ENCODE measurements around the gene PEMT. TPM values are rescaled to one million over a fixed set of nuclear protein-coding genes. Genes with fewer than 3 reads are reported as not detected.
A peak's percentile ranks its signal among the peaks of the same experiment; 100 is the strongest.

Gene PEMT
- polyA plus RNA-seq, 1 donor: 24.2 TPM

- DNase-seq (ENCODE audit: low read depth): peak; percentile 39
These were observed 76.2 kb downstream of the PEMT start for GRCh38 chr17:17514993-17515933.

- DNase-seq (ENCODE audit: low read depth): no peak
These were observed 77.0 kb downstream of the PEMT start for GRCh38 chr17:17514361-17514992.

- no peak for DNase-seq (ENCODE audit: low read depth)
These were observed 77.9 kb downstream of the PEMT start for GRCh38 chr17:17513626-17514025.

GRCh38 chr17:17512866-17513265 lies 78.6 kb downstream of the PEMT start:
- no peak for DNase-seq (ENCODE audit: low read depth)

- no peak for DNase-seq (ENCODE audit: low read depth)
These were observed 79.3 kb downstream of the PEMT start for GRCh38 chr17:17511881-17512858.

GRCh38 chr17:17511293-17511741 lies 80.2 kb downstream of the PEMT start:
- DNase-seq (ENCODE audit: low read depth): no peak

- no peak for DNase-seq (ENCODE audit: low read depth)
These were observed 80.8 kb downstream of the PEMT start for GRCh38 chr17:17510456-17511292.

- no peak for DNase-seq (ENCODE audit: low read depth)
These were observed 81.7 kb downstream of the PEMT start for GRCh38 chr17:17509601-17510425.

GRCh38 chr17:17508646-17509591 lies 82.6 kb downstream of the PEMT start:
- no peak for DNase-seq (ENCODE audit: low read depth)

- no peak for DNase-seq (ENCODE audit: low read depth)
These were observed 83.4 kb downstream of the PEMT start for GRCh38 chr17:17508019-17508535.

- DNase-seq (ENCODE audit: low read depth): no peak
These were observed 84.0 kb downstream of the PEMT start for GRCh38 chr17:17507465-17508011.

GRCh38 chr17:17506893-17507464 lies 84.5 kb downstream of the PEMT start:
- DNase-seq (ENCODE audit: low read depth): no peak

GRCh38 chr17:17506181-17506741 lies 85.2 kb downstream of the PEMT start:
- no peak for DNase-seq (ENCODE audit: low read depth)

GRCh38 chr17:17505610-17506171 lies 85.8 kb downstream of the PEMT start:
- DNase-seq (ENCODE audit: low read depth): no peak

- no peak for DNase-seq (ENCODE audit: low read depth)
These were observed 86.4 kb downstream of the PEMT start for GRCh38 chr17:17505151-17505550.

- no peak for DNase-seq (ENCODE audit: low read depth)
These were observed 87.0 kb downstream of the PEMT start for GRCh38 chr17:17504341-17505140.
